ENCODE results near the gene ANXA11.

- TF ChIP-seq USF2 (IDR thresholded peaks at IDR 0.05) (no peak), CTCF (IDR thresholded peaks at IDR 0.05) (no peak), MAX (IDR thresholded peaks at IDR 0.05) (no peak), POLR2A (IDR thresholded peaks at IDR 0.05; ENCODE audit: low read length) (no peak), SMC3 (IDR thresholded peaks at IDR 0.05) (no peak), RFX5 (IDR thresholded peaks at IDR 0.05) (no peak), JUN (IDR thresholded peaks at IDR 0.05) (no peak)
Measured at GRCh38 chr10:80122746-80123145, 82.6 kb downstream of the ANXA11 start.

Data from A549 (cell line).